ENCODE data around the gene LRP1.

Gene LRP1

DNA sequence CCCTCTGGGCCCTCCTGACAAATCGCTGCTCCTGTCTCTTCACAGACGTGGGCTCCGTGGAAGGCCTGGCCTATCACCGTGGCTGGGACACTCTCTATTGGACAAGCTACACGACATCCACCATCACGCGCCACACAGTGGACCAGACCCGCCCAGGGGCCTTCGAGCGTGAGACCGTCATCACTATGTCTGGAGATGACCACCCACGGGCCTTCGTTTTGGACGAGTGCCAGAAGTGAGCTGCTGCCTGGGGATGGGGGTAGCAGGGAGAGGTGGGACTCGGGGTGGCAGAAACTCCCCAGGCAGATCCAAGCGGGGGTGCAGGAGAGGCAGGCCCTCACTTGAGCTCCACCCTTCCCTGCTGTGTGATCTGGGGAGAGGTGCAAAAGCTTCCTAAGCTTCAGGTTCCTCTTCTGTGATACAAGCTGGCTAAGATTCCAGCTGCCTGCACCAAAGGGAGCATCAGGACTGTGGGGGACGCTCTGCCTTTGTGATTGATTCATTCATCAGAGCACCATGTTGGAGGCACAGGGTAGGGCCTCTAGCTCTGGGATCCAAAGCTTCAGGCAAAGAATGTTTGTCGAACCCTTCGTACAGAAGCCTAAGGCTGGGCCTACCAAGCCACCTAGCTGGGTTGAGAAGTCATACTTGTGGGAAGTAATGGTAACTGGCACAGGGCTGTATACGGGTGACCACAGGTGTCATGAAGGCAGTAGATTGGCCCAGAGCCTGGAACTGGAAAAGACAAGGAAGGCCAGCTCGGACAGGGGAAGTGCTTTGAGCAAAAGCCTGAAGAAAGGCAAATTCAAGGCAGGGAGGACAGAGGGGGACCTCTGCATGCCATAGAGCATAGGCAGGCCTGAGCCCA is 59.2 kb downstream of the LRP1 start:
- no peak overlapping the region for H3K27ac ChIP-seq (ENCODE audit: low read length)
- DNase-seq: no peak

GRCh38 chr12:57188090-57188425 is 59.8 kb downstream of the LRP1 start:
- Histone ChIP-seq H3K79me2 (ENCODE audit: low read length) (no peaks in the 10 kb centered on the region), H3K4me2 (ENCODE audit: low read depth, low read length) (no peak overlapping the region), H3K9me3 (replicated peaks; ENCODE audit: insufficient read depth, low read length) (no peaks in the 10 kb centered on the region), H3K4me3 (ENCODE audit: low read length) (no peak overlapping the region), H3K36me3 (replicated peaks; ENCODE audit: insufficient read depth, low read length) (no peaks in the 10 kb centered on the region), H3K27me3 (replicated peaks; ENCODE audit: insufficient read depth, low read length) (peaks cover 71% of the 10 kb centered on the region), H3K9me2 (replicated peaks; ENCODE audit: insufficient read depth, low read length) (no peaks in the 10 kb centered on the region), H4K20me1 (ENCODE audit: insufficient read depth, low read length) (no peaks in the 10 kb centered on the region), H3K9ac (ENCODE audit: low read length) (no peak overlapping the region), H3K4me1 (ENCODE audit: low read length) (peaks cover 3% of the 10 kb centered on the region; the same call in 1 of the 2 replicates), H3K27ac (ENCODE audit: low read length) (no peak overlapping the region), H2AFZ (ENCODE audit: low read length) (no peak overlapping the region), H3F3A (ENCODE audit: insufficient read depth, low read length) (no peaks in the 10 kb centered on the region)
- no peak for TF ChIP-seq EZH2 (optimal IDR thresholded peaks at IDR 0.05; ENCODE audit: low read depth, low read length)
- no peak for TF ChIP-seq CTCF (IDR thresholded peaks at IDR 0.05; ENCODE audit: low read length)
- no peak for TF ChIP-seq EZH2phosphoT487 (IDR thresholded peaks at IDR 0.05; ENCODE audit: low read length)
- no peak for DNase-seq

More for the DNA sequence above, 59.2 kb downstream of the LRP1 start:
- Histone ChIP-seq H3K79me2 (ENCODE audit: low read length) (no peaks in the 10 kb centered on the region), H3K9me2 (replicated peaks; ENCODE audit: insufficient read depth, low read length) (no peaks in the 10 kb centered on the region), H3K27me3 (replicated peaks; ENCODE audit: insufficient read depth, low read length) (peaks cover 65% of the 10 kb centered on the region), H2AFZ (ENCODE audit: low read length) (no peak overlapping the region), H3K4me1 (ENCODE audit: low read length) (peaks cover 3% of the 10 kb centered on the region; the same call in 1 of the 2 replicates), H3K4me2 (ENCODE audit: low read depth, low read length) (no peak overlapping the region), H3K9ac (ENCODE audit: low read length) (no peak overlapping the region), H3K9me3 (replicated peaks; ENCODE audit: insufficient read depth, low read length) (no peaks in the 10 kb centered on the region), H3K4me3 (ENCODE audit: low read length) (no peak overlapping the region), H3K36me3 (replicated peaks; ENCODE audit: insufficient read depth, low read length) (no peaks in the 10 kb centered on the region), H4K20me1 (ENCODE audit: insufficient read depth, low read length) (no peaks in the 10 kb centered on the region), H3F3A (ENCODE audit: insufficient read depth, low read length) (no peaks in the 10 kb centered on the region)
- TF ChIP-seq EZH2phosphoT487 (IDR thresholded peaks at IDR 0.05; ENCODE audit: low read length) (no peak), EZH2 (optimal IDR thresholded peaks at IDR 0.05; ENCODE audit: low read depth, low read length) (no peak), CTCF (IDR thresholded peaks at IDR 0.05; ENCODE audit: low read length) (no peak)

DNA sequence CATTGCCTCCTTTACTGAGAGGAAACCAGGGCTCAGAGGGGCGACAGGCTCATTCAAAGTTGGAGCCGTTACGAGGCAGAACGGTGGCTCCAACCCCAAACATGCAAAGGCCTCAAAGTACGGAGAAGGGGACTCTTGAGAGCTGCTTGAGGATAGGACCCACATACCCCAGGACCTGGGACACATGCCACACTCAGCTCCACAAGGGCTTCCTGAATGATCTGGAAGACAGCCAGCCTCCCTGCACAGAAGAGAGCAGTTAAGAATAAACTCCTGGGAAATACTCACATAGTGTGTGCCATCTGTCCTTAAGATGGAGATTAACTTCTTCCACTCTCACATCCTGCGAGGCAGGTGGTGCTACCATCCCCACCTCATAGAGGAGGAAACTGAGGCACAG is 61.8 kb downstream of the LRP1 start:
- no peak overlapping the region for H3K4me2 ChIP-seq (ENCODE audit: low read depth, low read length)
- no peaks in the 10 kb centered on the region for H4K20me1 ChIP-seq (ENCODE audit: insufficient read depth, low read length)
- H3K27me3 ChIP-seq (replicated peaks; ENCODE audit: insufficient read depth, low read length): peaks cover 73% of the 10 kb centered on the region
- H3K36me3 ChIP-seq (replicated peaks; ENCODE audit: insufficient read depth, low read length): no peaks in the 10 kb centered on the region
- no peak overlapping the region for H3K9ac ChIP-seq (ENCODE audit: low read length)
- TF ChIP-seq EZH2 (optimal IDR thresholded peaks at IDR 0.05; ENCODE audit: low read depth, low read length) (no peak), CTCF (IDR thresholded peaks at IDR 0.05; ENCODE audit: low read length) (no peak), EZH2phosphoT487 (IDR thresholded peaks at IDR 0.05; ENCODE audit: low read length) (no peak)
- H3K27ac ChIP-seq (ENCODE audit: low read length): no peak overlapping the region
- H3K79me2 ChIP-seq (ENCODE audit: low read length): no peaks in the 10 kb centered on the region
- no peak overlapping the region for H3K4me3 ChIP-seq (ENCODE audit: low read length)
- H3K9me2 ChIP-seq (replicated peaks; ENCODE audit: insufficient read depth, low read length): no peaks in the 10 kb centered on the region
- no peaks in the 10 kb centered on the region for H3F3A ChIP-seq (ENCODE audit: insufficient read depth, low read length)
- H3K9me3 ChIP-seq (replicated peaks; ENCODE audit: insufficient read depth, low read length): no peaks in the 10 kb centered on the region
- no peak for DNase-seq
- H3K4me1 ChIP-seq (ENCODE audit: low read length): no peaks in the 10 kb centered on the region
- no peak overlapping the region for H2AFZ ChIP-seq (ENCODE audit: low read length)

All from MM.1S (cell line).